Measurements from ENCODE around the gene CD300LF. TPM values are rescaled to one million over a fixed set of nuclear protein-coding genes. Genes with fewer than 3 reads are reported as not detected.

Gene CD300LF
- total RNA-seq, 1 donor from 2014 or later = 0.49 TPM

GRCh38 chr17:74725111-74725510, 12.4 kb upstream of the CD300LF start:
- Histone ChIP-seq H3K9me3 (no peaks in the 10 kb centered on the region), H3K27ac (no peak overlapping the region), H3K4me3 (no peak overlapping the region), H3K27me3 (no peaks in the 10 kb centered on the region), H3K4me1 (no peaks in the 10 kb centered on the region), H3K36me3 (no peaks in the 10 kb centered on the region)
- DNase-seq (ENCODE audit: extremely low spot score in 2 of 2) = no peak
- intact Hi-C loops (cut with DNase I) = no loop called here
- TF ChIP-seq POLR2A (IDR thresholded peaks at IDR 0.05) (no peak), POLR2AphosphoS5 (IDR thresholded peaks at IDR 0.05; ENCODE audit: insufficient read depth in 1 of 2, low read depth in 1 of 2) (no peak), CTCF (IDR thresholded peaks at IDR 0.05) (no peak)

- no peaks in the 10 kb centered on the region for H3K27me3 ChIP-seq
- no peak for DNase-seq (ENCODE audit: extremely low spot score in 2 of 2)
- TF ChIP-seq CTCF (IDR thresholded peaks at IDR 0.05) = no peak
- TF ChIP-seq POLR2AphosphoS5 (IDR thresholded peaks at IDR 0.05; ENCODE audit: insufficient read depth in 1 of 2, low read depth in 1 of 2) = no peak
- intact Hi-C loops (cut with DNase I) = no loop called here
- no peaks in the 10 kb centered on the region for H3K4me1 ChIP-seq
- no peaks in the 10 kb centered on the region for H3K9me3 ChIP-seq
- H3K27ac ChIP-seq = no peak overlapping the region
- no peak overlapping the region for H3K4me3 ChIP-seq
- no peaks in the 10 kb centered on the region for H3K36me3 ChIP-seq
Observed at GRCh38 chr17:74723891-74724290, 11.2 kb upstream of the CD300LF start.

GRCh38 chr17:74722782-74723181, 10.1 kb upstream of the CD300LF start:
- intact Hi-C loops (cut with DNase I) = no loop called here

GRCh38 chr17:74720506-74720905, 7.8 kb upstream of the CD300LF start:
- intact Hi-C loops (cut with DNase I) = no loop called here
- Histone ChIP-seq H3K9me3 (no peaks in the 10 kb centered on the region), H3K36me3 (no peaks in the 10 kb centered on the region), H3K27ac (no peak overlapping the region), H3K27me3 (no peaks in the 10 kb centered on the region), H3K4me3 (no peak overlapping the region), H3K4me1 (no peaks in the 10 kb centered on the region)
- no peak for DNase-seq (ENCODE audit: extremely low spot score in 2 of 2)
- TF ChIP-seq POLR2AphosphoS5 (IDR thresholded peaks at IDR 0.05; ENCODE audit: insufficient read depth in 1 of 2, low read depth in 1 of 2) (no peak), CTCF (IDR thresholded peaks at IDR 0.05) (no peak), POLR2A (IDR thresholded peaks at IDR 0.05) (no peak)

More at GRCh38 chr17:74722782-74723181, 10.1 kb upstream of the CD300LF start:
- Histone ChIP-seq H3K4me1 (no peaks in the 10 kb centered on the region), H3K36me3 (no peaks in the 10 kb centered on the region), H3K4me3 (no peak overlapping the region), H3K27ac (no peak overlapping the region), H3K27me3 (no peaks in the 10 kb centered on the region), H3K9me3 (no peaks in the 10 kb centered on the region)
- no peak for DNase-seq (ENCODE audit: extremely low spot score in 2 of 2)
- TF ChIP-seq POLR2AphosphoS5 (IDR thresholded peaks at IDR 0.05; ENCODE audit: insufficient read depth in 1 of 2, low read depth in 1 of 2) (no peak), CTCF (IDR thresholded peaks at IDR 0.05) (no peak)

- H3K36me3 ChIP-seq = no peaks in the 10 kb centered on the region
- DNase-seq (ENCODE audit: extremely low spot score in 2 of 2) = no peak
- no peak overlapping the region for H3K4me3 ChIP-seq
- no peaks in the 10 kb centered on the region for H3K4me1 ChIP-seq
- H3K9me3 ChIP-seq = no peaks in the 10 kb centered on the region
- TF ChIP-seq POLR2A (IDR thresholded peaks at IDR 0.05) (no peak), POLR2AphosphoS5 (IDR thresholded peaks at IDR 0.05; ENCODE audit: insufficient read depth in 1 of 2, low read depth in 1 of 2) (no peak), CTCF (IDR thresholded peaks at IDR 0.05) (no peak)
- intact Hi-C loops (cut with DNase I) = no loop called here
- no peak overlapping the region for H3K27ac ChIP-seq
- H3K27me3 ChIP-seq = no peaks in the 10 kb centered on the region
Observed at GRCh38 chr17:74715144-74715543, 2.4 kb upstream of the CD300LF start.
